ENCODE data around the gene WASL.
A peak's percentile ranks its signal among the peaks of the same experiment; 100 is the strongest.
"Not testable (repeated sequence)": the region's sequence is repeated elsewhere in the genome, so short reads cannot be mapped to it uniquely, and the experiment has no call there.

Gene WASL

GRCh38 chr7:123748734-123749536 is at the start of gene WASL:
TSS of gene WASL (minus strand) at chr7:123749003. CDS start at chr7:123748734, 269 bp downstream.
- DNase-seq (ENCODE audit: low spot score in 2 of 2) (peak; percentile 84 to 96), ATAC-seq (peak; percentile 88)
- peak within 1 kb of the TSS; percentile 94 for H3K4me3 Mint-ChIP-seq
- H3K36me3 Mint-ChIP-seq = peaks cover 28% of the 10 kb centered on the region
- peaks cover 48% of the 10 kb centered on the region for H3K4me1 Mint-ChIP-seq
- H3K9me3 Mint-ChIP-seq = no peaks in the 10 kb centered on the region
- H3K27ac Mint-ChIP-seq = peak within 1 kb of the TSS; percentile 92

GRCh38 chr7:123797673-123798531 is 49.1 kb upstream of the WASL start:
- Mint-ChIP-seq H3K36me3 (no peaks in the 10 kb centered on the region), H3K4me1 (no peaks in the 10 kb centered on the region), H3K27ac (no peak overlapping the region), H3K4me3 (no peak overlapping the region), H3K9me3 (no peaks in the 10 kb centered on the region)
- DNase-seq (ENCODE audit: low spot score in 2 of 2) (no peak), ATAC-seq (no peak)

GRCh38 chr7:123796568-123796967 is 47.8 kb upstream of the WASL start:
- no peaks in the 10 kb centered on the region for H3K4me1 Mint-ChIP-seq
- no peak for ATAC-seq

DNA sequence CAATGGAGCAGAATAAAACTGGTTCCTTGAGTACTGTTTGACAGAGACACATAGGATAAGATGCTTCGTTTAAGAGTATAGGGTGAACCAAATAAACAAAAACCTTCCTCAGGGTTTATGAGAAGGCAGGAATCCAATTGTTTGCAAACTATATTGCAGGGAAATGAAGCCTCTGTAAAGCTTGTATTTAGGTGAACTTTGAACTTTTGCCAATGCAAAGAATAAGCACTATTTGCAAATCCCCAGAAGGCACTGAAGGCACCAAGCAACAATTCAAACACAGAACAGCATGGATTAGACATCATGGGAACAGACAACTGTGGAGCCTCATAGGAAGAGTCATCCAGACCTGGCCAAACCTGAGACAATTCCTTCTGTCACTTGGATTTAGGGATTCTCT is 47.1 kb upstream of the WASL start:
- H3K4me1 Mint-ChIP-seq = no peaks in the 10 kb centered on the region
- no peak overlapping the region for H3K27ac Mint-ChIP-seq
- no peak overlapping the region for H3K4me3 Mint-ChIP-seq
- no peaks in the 10 kb centered on the region for H3K36me3 Mint-ChIP-seq
- ATAC-seq = no peak
- H3K9me3 Mint-ChIP-seq = no peaks in the 10 kb centered on the region
- DNase-seq (ENCODE audit: low spot score in 2 of 2) = no peak

More at GRCh38 chr7:123796568-123796967, 47.8 kb upstream of the WASL start:
- no peak for DNase-seq (ENCODE audit: low spot score in 2 of 2)
- Mint-ChIP-seq H3K9me3 (no peaks in the 10 kb centered on the region), H3K36me3 (no peaks in the 10 kb centered on the region), H3K4me3 (no peak overlapping the region), H3K27ac (no peak overlapping the region)

GRCh38 chr7:123795116-123795515 is 46.3 kb upstream of the WASL start:
- ATAC-seq; H3K36me3 Mint-ChIP-seq; H3K27ac Mint-ChIP-seq; H3K9me3 Mint-ChIP-seq; H3K4me3 Mint-ChIP-seq; DNase-seq (ENCODE audit: low spot score in 2 of 2); H3K4me1 Mint-ChIP-seq: not testable (repeated sequence)

- Mint-ChIP-seq H3K4me3 (no peak overlapping the region), H3K4me1 (peaks cover 2% of the 10 kb centered on the region), H3K9me3 (no peaks in the 10 kb centered on the region), H3K27ac (no peak overlapping the region), H3K36me3 (no peaks in the 10 kb centered on the region)
- ATAC-seq (peak; percentile 52), DNase-seq (ENCODE audit: low spot score in 2 of 2) (no peak)
These were observed 43.7 kb upstream of the WASL start for GRCh38 chr7:123792547-123792946.

- DNase-seq (ENCODE audit: low spot score in 2 of 2) (no peak), ATAC-seq (no peak)
- no peaks in the 10 kb centered on the region for H3K36me3 Mint-ChIP-seq
- no peaks in the 10 kb centered on the region for H3K9me3 Mint-ChIP-seq
- H3K27ac Mint-ChIP-seq = no peak overlapping the region
- no peak overlapping the region for H3K4me3 Mint-ChIP-seq
- H3K4me1 Mint-ChIP-seq = peaks cover 5% of the 10 kb centered on the region
These were observed 42.2 kb upstream of the WASL start for GRCh38 chr7:123791001-123791400.

- ATAC-seq = peak; percentile 37
- H3K9me3 Mint-ChIP-seq = no peaks in the 10 kb centered on the region
- H3K4me1 Mint-ChIP-seq = peaks cover 5% of the 10 kb centered on the region
- H3K4me3 Mint-ChIP-seq = no peak overlapping the region
- no peaks in the 10 kb centered on the region for H3K36me3 Mint-ChIP-seq
- no peak overlapping the region for H3K27ac Mint-ChIP-seq
- DNase-seq (ENCODE audit: low spot score in 2 of 2) = no peak
These were observed 41.0 kb upstream of the WASL start for GRCh38 chr7:123789817-123790216.

DNA sequence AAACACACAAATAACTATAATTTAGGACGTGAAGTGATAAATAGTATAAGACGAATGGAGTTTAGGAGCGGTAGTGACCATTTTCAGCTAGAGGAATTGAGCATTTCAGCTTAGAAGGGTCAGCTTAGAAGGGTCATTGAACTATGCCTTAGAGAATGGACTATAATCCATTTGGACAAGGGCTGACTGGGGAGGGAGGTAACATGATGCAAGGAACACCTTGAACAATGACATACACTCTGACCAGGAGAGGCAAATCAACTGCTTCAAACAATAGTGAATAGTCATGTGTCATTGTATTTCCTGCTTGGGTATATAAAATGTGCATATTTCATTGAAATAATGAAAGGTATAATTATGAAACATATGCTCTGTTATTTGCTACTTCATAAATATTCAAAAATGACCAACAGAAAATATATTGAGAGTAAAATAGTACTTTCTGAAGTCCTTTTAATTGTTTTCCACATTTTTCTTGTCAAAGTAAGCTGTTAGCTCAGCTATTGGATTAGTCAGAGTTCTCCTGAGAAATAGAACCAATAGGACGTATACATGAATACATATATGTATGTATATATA is 40.5 kb upstream of the WASL start:
- H3K36me3 Mint-ChIP-seq = no peaks in the 10 kb centered on the region

DNA sequence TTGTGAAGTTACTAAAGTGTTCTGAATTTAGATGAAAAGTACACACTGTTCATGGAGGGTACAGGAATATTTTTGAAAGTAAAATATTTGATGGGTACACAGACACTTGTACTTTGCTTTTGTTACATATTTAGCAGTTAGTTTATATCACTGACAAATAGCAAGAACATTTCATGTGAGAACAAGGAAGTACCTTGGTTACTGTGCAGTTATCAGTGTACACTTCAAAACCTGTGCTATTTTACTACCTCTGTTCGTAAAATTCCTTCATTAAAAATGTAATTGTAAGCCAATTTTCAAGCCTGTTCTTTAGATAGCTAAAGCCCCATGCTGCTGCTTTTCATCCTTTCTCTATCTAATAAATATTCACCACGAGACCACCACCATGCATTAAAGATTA is 39.8 kb upstream of the WASL start:
- ATAC-seq = no peak
- H3K36me3 Mint-ChIP-seq = no peaks in the 10 kb centered on the region

More for the DNA sequence above, 40.5 kb upstream of the WASL start:
- ATAC-seq (no peak), DNase-seq (ENCODE audit: low spot score in 2 of 2) (no peak)
- Mint-ChIP-seq H3K9me3 (no peaks in the 10 kb centered on the region), H3K27ac (no peak overlapping the region), H3K4me3 (no peak overlapping the region), H3K4me1 (peaks cover 5% of the 10 kb centered on the region)

GRCh38 chr7:123787220-123788007 is 38.6 kb upstream of the WASL start:
- peaks cover 5% of the 10 kb centered on the region for H3K4me1 Mint-ChIP-seq
- no peak for ATAC-seq
- no peak overlapping the region for H3K27ac Mint-ChIP-seq
- H3K36me3 Mint-ChIP-seq = no peaks in the 10 kb centered on the region
- H3K9me3 Mint-ChIP-seq = no peaks in the 10 kb centered on the region
- no peak overlapping the region for H3K4me3 Mint-ChIP-seq
- DNase-seq (ENCODE audit: low spot score in 2 of 2) = no peak

More for the DNA sequence above, 39.8 kb upstream of the WASL start:
- Mint-ChIP-seq H3K27ac (no peak overlapping the region), H3K4me1 (peaks cover 5% of the 10 kb centered on the region), H3K9me3 (no peaks in the 10 kb centered on the region), H3K4me3 (no peak overlapping the region)
- no peak for DNase-seq (ENCODE audit: low spot score in 2 of 2)

- H3K4me1 Mint-ChIP-seq = peaks cover 5% of the 10 kb centered on the region
- H3K36me3 Mint-ChIP-seq = no peaks in the 10 kb centered on the region
- H3K4me3 Mint-ChIP-seq = no peak overlapping the region
- H3K9me3 Mint-ChIP-seq = no peaks in the 10 kb centered on the region
- H3K27ac Mint-ChIP-seq = no peak overlapping the region
- ATAC-seq = no peak
- no peak for DNase-seq (ENCODE audit: low spot score in 2 of 2)
These were observed 35.5 kb upstream of the WASL start for GRCh38 chr7:123784263-123784662.

DNA sequence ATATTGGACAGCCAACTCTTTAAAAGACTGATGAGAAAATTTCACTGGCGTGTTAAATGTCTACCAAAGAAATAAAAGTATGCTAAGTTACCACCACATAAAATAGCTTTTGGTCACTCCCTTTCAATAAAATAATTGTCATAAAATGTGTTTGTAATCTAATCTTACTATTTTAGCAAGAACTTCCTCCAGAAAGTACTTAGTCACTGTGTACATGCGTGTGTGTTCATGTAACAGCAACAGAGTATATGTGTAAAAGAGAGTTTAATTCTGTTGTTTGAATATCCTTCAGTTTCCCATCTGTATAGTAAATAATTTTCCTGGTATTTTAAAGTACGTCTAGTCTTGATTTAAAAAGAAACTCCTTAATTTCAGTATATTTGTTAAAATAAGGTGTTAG is 35.0 kb upstream of the WASL start:
- Mint-ChIP-seq H3K36me3 (no peaks in the 10 kb centered on the region), H3K27ac (no peak overlapping the region), H3K4me1 (peaks cover 5% of the 10 kb centered on the region), H3K4me3 (no peak overlapping the region), H3K9me3 (no peaks in the 10 kb centered on the region)
- no peak for DNase-seq (ENCODE audit: low spot score in 2 of 2)
- ATAC-seq = no peak

- no peak for ATAC-seq
- no peak overlapping the region for H3K27ac Mint-ChIP-seq
- no peak overlapping the region for H3K4me3 Mint-ChIP-seq
These were observed 33.4 kb upstream of the WASL start for GRCh38 chr7:123782071-123782798.

More at GRCh38 chr7:123782071-123782798, 33.4 kb upstream of the WASL start:
- H3K36me3 Mint-ChIP-seq = no peaks in the 10 kb centered on the region
- no peaks in the 10 kb centered on the region for H3K4me1 Mint-ChIP-seq
- no peak for DNase-seq (ENCODE audit: low spot score in 2 of 2)
- H3K9me3 Mint-ChIP-seq = no peaks in the 10 kb centered on the region
